Ectodermal cell (in vitro differentiated cells): Measurements from ENCODE around the gene TIPARP.
A peak's percentile ranks its signal among the peaks of the same experiment; 100 is the strongest.

Source experiments
- H3K27ac ChIP-seq: 2 replicates; pipeline ENCODE4 v1.7.0; 2013; ENCODE audit warnings: mild to moderate bottlenecking, low read depth, low read length; ENCODE audit not compliant: insufficient read depth, poor library complexity, severe bottlenecking
- H3K27me3 ChIP-seq: 2 replicates; pipeline ENCODE4 v1.7.0; 2013; ENCODE audit warnings: mild to moderate bottlenecking, low read length; ENCODE audit not compliant: insufficient read depth, control insufficient read depth, poor library complexity, severe bottlenecking
- H3K36me3 ChIP-seq: one replicate; pipeline ENCODE4 v1.7.0; 2013; ENCODE audit warnings: low read length; ENCODE audit not compliant: control insufficient read depth, insufficient read depth
- H3K4me1 ChIP-seq: one replicate; pipeline ENCODE4 v1.7.0; 2013; ENCODE audit warnings: low read length; ENCODE audit not compliant: control insufficient read depth, insufficient read depth
- H3K4me3 ChIP-seq: 2 replicates; pipeline ENCODE4 v1.7.0; 2013; ENCODE audit warnings: low read depth, low read length, control low read depth; ENCODE audit not compliant: insufficient read depth
- H3K9me3 ChIP-seq: 2 replicates; pipeline ENCODE4 v1.7.0; 2013; ENCODE audit warnings: mild to moderate bottlenecking, low read length, moderate library complexity; ENCODE audit not compliant: control insufficient read depth
- WGBS, 2 experiments: methylation state at CpG; one replicate each; pipeline ENCODE4 v1.1.7; 2013; ENCODE audit warnings: missing lambda C conversion rate in 2 of 2; 5-methylcytosine and 5-hydroxymethylcytosine counted together

TIPARP gene

GRCh38 chr3:156675830-156676767 is 1.7 kb downstream of the TIPARP start:
- no peak overlapping the region for H3K27ac ChIP-seq

GRCh38 chr3:156676768-156677479 is 2.5 kb downstream of the TIPARP start:
- H3K27me3 ChIP-seq, result peaks cover 9% of the 10 kb centered on the region
- H3K27ac ChIP-seq, result no peak overlapping the region
- H3K4me3 ChIP-seq, result no peak overlapping the region
- no peaks in the 10 kb centered on the region for H3K36me3 ChIP-seq
- H3K4me1 ChIP-seq, result peaks cover 4% of the 10 kb centered on the region
- WGBS, 2 experiments, result 94 to 100% methylated on average over 2 to 3 of the region's 3 CpGs
- no peaks in the 10 kb centered on the region for H3K9me3 ChIP-seq

More at GRCh38 chr3:156675830-156676767, 1.7 kb downstream of the TIPARP start:
- Histone ChIP-seq H3K4me3 (peak overlapping the region; percentile 53), H3K9me3 (no peaks in the 10 kb centered on the region), H3K27me3 (peaks cover 9% of the 10 kb centered on the region), H3K4me1 (peaks cover 4% of the 10 kb centered on the region), H3K36me3 (no peaks in the 10 kb centered on the region)
- 11 to 12% methylated on average over 10 to 18 of the region's 18 CpGs for WGBS, 2 experiments

- peaks cover 9% of the 10 kb centered on the region for H3K27me3 ChIP-seq
- 84 to 98% methylated on average over 2 of the region's 2 CpGs for WGBS, 2 experiments
- H3K4me3 ChIP-seq, result no peak overlapping the region
- H3K36me3 ChIP-seq, result no peaks in the 10 kb centered on the region
- H3K27ac ChIP-seq, result no peak overlapping the region
- no peaks in the 10 kb centered on the region for H3K9me3 ChIP-seq
- H3K4me1 ChIP-seq, result peaks cover 4% of the 10 kb centered on the region
Measured at GRCh38 chr3:156677536-156677935, 3.1 kb downstream of the TIPARP start.

GRCh38 chr3:156678197-156678596 is 3.8 kb downstream of the TIPARP start:
- no peak overlapping the region for H3K4me3 ChIP-seq
- H3K27ac ChIP-seq, result no peak overlapping the region
- H3K4me1 ChIP-seq, result peaks cover 4% of the 10 kb centered on the region
- H3K27me3 ChIP-seq, result peaks cover 9% of the 10 kb centered on the region
- H3K9me3 ChIP-seq, result no peaks in the 10 kb centered on the region
- H3K36me3 ChIP-seq, result no peaks in the 10 kb centered on the region
- 84 to 94% methylated on average over 2 of the region's 2 CpGs for WGBS, 2 experiments

- no peak overlapping the region for H3K4me3 ChIP-seq
- H3K27me3 ChIP-seq, result peaks cover 9% of the 10 kb centered on the region
- no peaks in the 10 kb centered on the region for H3K36me3 ChIP-seq
- H3K27ac ChIP-seq, result peak overlapping the region; percentile 17
- no peaks in the 10 kb centered on the region for H3K9me3 ChIP-seq
- H3K4me1 ChIP-seq, result peaks cover 6% of the 10 kb centered on the region
- WGBS, 2 experiments, result 100% methylated on average over 1 of the region's 2 CpGs
Measured at GRCh38 chr3:156680243-156680914, 6.0 kb downstream of the TIPARP start.

- peaks cover 5% of the 10 kb centered on the region for H3K27me3 ChIP-seq
- WGBS, 2 experiments, result 89 to 91% methylated on average over 4 of the region's 4 CpGs
- peak overlapping the region; percentile 17 for H3K27ac ChIP-seq
- H3K4me3 ChIP-seq, result no peak overlapping the region
- H3K9me3 ChIP-seq, result no peaks in the 10 kb centered on the region
- H3K4me1 ChIP-seq, result peaks cover 7% of the 10 kb centered on the region
- no peaks in the 10 kb centered on the region for H3K36me3 ChIP-seq
Measured at GRCh38 chr3:156681002-156681401, 6.6 kb downstream of the TIPARP start.

- H3K4me1 ChIP-seq, result peaks cover 3% of the 10 kb centered on the region
- H3K4me3 ChIP-seq, result no peak overlapping the region
- no peaks in the 10 kb centered on the region for H3K9me3 ChIP-seq
- WGBS, 2 experiments, result 92 to 96% methylated on average over 1 of the region's 1 CpG
- no peaks in the 10 kb centered on the region for H3K27me3 ChIP-seq
- H3K36me3 ChIP-seq, result no peaks in the 10 kb centered on the region
- H3K27ac ChIP-seq, result no peak overlapping the region
Measured at GRCh38 chr3:156682501-156682900, 8.1 kb downstream of the TIPARP start.

GRCh38 chr3:156682963-156683362 is 8.6 kb downstream of the TIPARP start:
- Histone ChIP-seq H3K4me1 (peaks cover 3% of the 10 kb centered on the region), H3K36me3 (no peaks in the 10 kb centered on the region), H3K27ac (no peak overlapping the region), H3K4me3 (no peak overlapping the region), H3K9me3 (no peaks in the 10 kb centered on the region), H3K27me3 (no peaks in the 10 kb centered on the region)

GRCh38 chr3:156685198-156685597 is 10.8 kb downstream of the TIPARP start:
- WGBS, 2 experiments, result 78 to 86% methylated on average over 2 of the region's 2 CpGs
- Histone ChIP-seq H3K27me3 (no peaks in the 10 kb centered on the region), H3K27ac (no peak overlapping the region), H3K36me3 (no peaks in the 10 kb centered on the region), H3K4me1 (peaks cover 3% of the 10 kb centered on the region), H3K9me3 (no peaks in the 10 kb centered on the region), H3K4me3 (no peak overlapping the region)

- Histone ChIP-seq H3K9me3 (no peaks in the 10 kb centered on the region), H3K36me3 (no peaks in the 10 kb centered on the region), H3K27ac (no peak overlapping the region), H3K27me3 (no peaks in the 10 kb centered on the region), H3K4me3 (no peak overlapping the region), H3K4me1 (peaks cover 3% of the 10 kb centered on the region)
Measured at GRCh38 chr3:156685752-156686151, 11.4 kb downstream of the TIPARP start.
